ENCODE data around the gene RGL2. TPM values are rescaled to one million over a fixed set of nuclear protein-coding genes. Genes with fewer than 3 reads are reported as not detected.
A peak's percentile ranks its signal among the peaks of the same experiment; 100 is the strongest.

RGL2 gene
- total RNA-seq, 2 experiments from 2014 or later = 27.2 to 67.6 TPM

GRCh38 chr6:33296797-33297405, 1.8 kb downstream of the RGL2 start:
- Histone ChIP-seq H3K9me3 (ENCODE audit: low read length) (no peaks in the 10 kb centered on the region), H3K27ac (ENCODE audit: low read depth, low read length, poor library complexity, severe bottlenecking) (peak overlapping the region; percentile 93), H3K79me2 (ENCODE audit: insufficient read depth, low read depth, low read length) (peaks cover 5% of the 10 kb centered on the region; the same call in 1 of the 2 replicates), H4K20me1 (ENCODE audit: insufficient read depth, low read length) (no peaks in the 10 kb centered on the region), H3K4me1 (ENCODE audit: insufficient read depth, low read length, poor library complexity, severe bottlenecking) (peaks cover 21% of the 10 kb centered on the region), H3K4me2 (ENCODE audit: low read length) (peak overlapping the region; percentile 85), H3K9me2 (ENCODE audit: insufficient read depth, low read length) (no peaks in the 10 kb centered on the region), H2AFZ (ENCODE audit: low read length) (no peak overlapping the region), H3K4me3 (ENCODE audit: low read depth, low read length, poor library complexity, severe bottlenecking) (peak overlapping the region; percentile 83), H3K36me3 (ENCODE audit: insufficient read depth, low read length) (peaks cover 61% of the 10 kb centered on the region)
- ChIA-PET POLR2A (interaction anchor here (1.0 kb wide), 1 partner anchor 8 kb away, joined by 3 read pairs; the partner anchor contains the start of gene WDR46), CTCF (ENCODE audit: unreplicated experiment) (interaction anchor here (0.5 kb wide), 1 partner anchor 26 kb away, joined by 4 read pairs; no protein-coding TSS in a partner anchor)
- no TSS peak for BruUV-seq (replicated peaks)
- DNase-seq (ENCODE audit: low spot score) = no peak
- intact Hi-C loops (cut with micrococcal nuclease; ENCODE audit: unreplicated experiment) = loop anchor here (5.0 kb wide), 1 partner anchor 95 kb away; the partner anchor contains the start of gene KIFC1
- TF ChIP-seq EZH2phosphoT487 (IDR thresholded peaks at IDR 0.05; ENCODE audit: borderline replicate concordance, low read depth, low read length) (no peak), CTCF (conservative IDR thresholded peaks at IDR 0.05; ENCODE audit: low read length) (no peak)

GRCh38 chr6:33295621-33296369, 2.9 kb downstream of the RGL2 start:
- ChIA-PET POLR2A (no interaction called here), CTCF (ENCODE audit: unreplicated experiment) (no interaction called here)
- H3K4me1 ChIP-seq (ENCODE audit: insufficient read depth, low read length, poor library complexity, severe bottlenecking) = peaks cover 29% of the 10 kb centered on the region
- TF ChIP-seq CTCF (conservative IDR thresholded peaks at IDR 0.05; ENCODE audit: low read length) = no peak
- no peak for TF ChIP-seq EZH2phosphoT487 (IDR thresholded peaks at IDR 0.05; ENCODE audit: borderline replicate concordance, low read depth, low read length)
- H3K9me3 ChIP-seq (ENCODE audit: low read length) = no peaks in the 10 kb centered on the region
- peaks cover 61% of the 10 kb centered on the region for H3K36me3 ChIP-seq (ENCODE audit: insufficient read depth, low read length)
- H3K4me2 ChIP-seq (ENCODE audit: low read length) = no peak overlapping the region
- no peak overlapping the region for H3K27ac ChIP-seq (ENCODE audit: low read depth, low read length, poor library complexity, severe bottlenecking)
- peaks cover 3% of the 10 kb centered on the region; the same call in 1 of the 2 replicates for H3K79me2 ChIP-seq (ENCODE audit: insufficient read depth, low read depth, low read length)
- H3K9me2 ChIP-seq (ENCODE audit: insufficient read depth, low read length) = no peaks in the 10 kb centered on the region
- no peak overlapping the region for H2AFZ ChIP-seq (ENCODE audit: low read length)
- H3K4me3 ChIP-seq (ENCODE audit: low read depth, low read length, poor library complexity, severe bottlenecking) = no peak overlapping the region
- H4K20me1 ChIP-seq (ENCODE audit: insufficient read depth, low read length) = no peaks in the 10 kb centered on the region
- intact Hi-C loops (cut with micrococcal nuclease; ENCODE audit: unreplicated experiment) = loop anchor here (5.0 kb wide), 1 partner anchor 97 kb away; the partner anchor contains the start of gene KIFC1
- DNase-seq (ENCODE audit: low spot score) = no peak
- BruUV-seq (replicated peaks) = no TSS peak

Data from OCI-LY7 (cell line).